Measurements from ENCODE around the gene CYTH2. TPM values are rescaled to one million over a fixed set of nuclear protein-coding genes. Genes with fewer than 3 reads are reported as not detected.

The CYTH2 gene
- total and polyA plus RNA-seq, 2 of the 8 experiments (the other 6 are each of a cell fraction or from before 2014, with no cell fraction given): 43.7 to 71.4 TPM

DNA sequence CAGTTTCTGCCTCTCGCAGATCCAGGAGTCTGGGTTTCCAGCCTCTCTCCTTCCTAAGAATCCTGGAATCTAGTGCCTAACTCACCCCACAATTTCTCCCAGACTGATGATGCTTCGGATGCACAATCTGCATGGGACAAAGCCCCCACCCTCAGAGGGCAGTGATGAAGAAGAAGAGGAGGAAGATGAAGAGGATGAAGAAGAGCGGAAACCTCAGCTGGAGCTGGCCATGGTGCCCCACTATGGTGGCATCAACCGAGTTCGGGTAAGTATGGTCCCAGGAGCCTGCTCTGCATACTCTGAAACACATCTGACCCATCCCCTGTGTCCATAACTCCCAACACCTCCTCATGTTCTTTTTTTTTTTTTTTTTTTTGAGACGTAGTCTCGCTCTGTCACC, 22.6 kb upstream of the CYTH2 start (continued):
- TF ChIP-seq BACH1 (IDR thresholded peaks at IDR 0.05; ENCODE audit: low read length) (no peak), YY1 (IDR thresholded peaks at IDR 0.05; ENCODE audit: low read depth, low read length) (no peak), GTF2F1 (IDR thresholded peaks at IDR 0.05; ENCODE audit: borderline replicate concordance, low read depth, low read length) (no peak), POU5F1 (IDR thresholded peaks at IDR 0.05; ENCODE audit: low read depth, low read length) (no peak), SIX5 (IDR thresholded peaks at IDR 0.05; ENCODE audit: low read depth, low read length) (no peak), EZH2 (IDR thresholded peaks at IDR 0.05; ENCODE audit: low read depth, low read length, severe bottlenecking) (no peak), MAFK (IDR thresholded peaks at IDR 0.05; ENCODE audit: low read depth, low read length) (no peak), HDAC6 (IDR thresholded peaks at IDR 0.05; ENCODE audit: low read depth, low read length) (no peak), SUZ12 (IDR thresholded peaks at IDR 0.05; ENCODE audit: low read length) (no peak)
